HG02870 (cell line): ENCODE measurements around the gene SLC1A3.

ENCODE experiments used
- ATAC-seq: cut with Tn5 transposase; IDR thresholded peaks from one replicate; pipeline ENCODE4 v1.9.1; 2021; ENCODE audit warnings: mild to moderate bottlenecking, moderate library complexity; ENCODE audit not compliant: unreplicated experiment

Gene SLC1A3

DNA sequence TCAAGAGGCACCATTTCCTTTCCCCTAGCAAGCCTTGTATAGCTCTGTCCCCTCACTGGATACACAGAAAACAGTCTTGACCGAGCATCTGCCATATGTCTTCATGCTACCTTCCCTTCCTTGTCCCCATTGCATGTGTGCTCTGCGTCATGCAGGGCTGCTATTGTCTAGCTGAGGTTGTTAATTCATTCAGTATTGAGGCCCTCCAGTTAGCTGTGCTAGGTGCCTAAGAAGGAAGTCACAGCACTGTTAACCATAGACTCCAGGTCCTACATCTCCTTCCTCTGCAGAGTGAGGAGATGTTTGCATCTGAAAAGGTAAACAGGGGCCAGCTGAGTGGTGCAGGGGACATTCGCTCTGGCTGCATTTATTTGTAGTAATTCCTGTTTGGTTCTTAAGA is 48.2 kb downstream of the SLC1A3 start:
- no peak for ATAC-seq

DNA sequence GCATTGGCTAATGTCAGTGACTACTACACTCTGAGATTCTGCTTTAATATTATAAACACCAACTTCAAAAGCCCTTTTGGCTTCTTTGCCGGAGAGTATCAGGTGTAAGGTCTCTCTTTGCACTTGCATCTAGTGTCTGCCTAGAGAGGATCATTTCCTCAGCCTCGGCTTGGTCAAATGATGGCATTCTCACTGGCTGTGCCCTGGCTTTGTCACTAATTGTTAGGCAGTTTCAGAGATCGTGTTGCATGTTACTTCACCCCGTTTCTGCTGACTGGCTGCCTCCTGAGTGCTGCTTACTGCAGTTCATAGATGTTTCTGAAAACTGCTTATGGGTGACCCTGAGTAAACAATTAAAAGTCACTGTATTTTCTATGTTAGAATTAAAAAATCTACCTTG is 48.8 kb downstream of the SLC1A3 start:
- ATAC-seq: no peak

- ATAC-seq: no peak
Measured at GRCh38 chr5:36656556-36656955, 50.1 kb downstream of the SLC1A3 start.

- no peak for ATAC-seq
Measured at GRCh38 chr5:36657563-36657995, 51.2 kb downstream of the SLC1A3 start.

- ATAC-seq: no peak
Measured at GRCh38 chr5:36658038-36658756, 51.8 kb downstream of the SLC1A3 start.

GRCh38 chr5:36659411-36659810 is 53.0 kb downstream of the SLC1A3 start:
- ATAC-seq: no peak

DNA sequence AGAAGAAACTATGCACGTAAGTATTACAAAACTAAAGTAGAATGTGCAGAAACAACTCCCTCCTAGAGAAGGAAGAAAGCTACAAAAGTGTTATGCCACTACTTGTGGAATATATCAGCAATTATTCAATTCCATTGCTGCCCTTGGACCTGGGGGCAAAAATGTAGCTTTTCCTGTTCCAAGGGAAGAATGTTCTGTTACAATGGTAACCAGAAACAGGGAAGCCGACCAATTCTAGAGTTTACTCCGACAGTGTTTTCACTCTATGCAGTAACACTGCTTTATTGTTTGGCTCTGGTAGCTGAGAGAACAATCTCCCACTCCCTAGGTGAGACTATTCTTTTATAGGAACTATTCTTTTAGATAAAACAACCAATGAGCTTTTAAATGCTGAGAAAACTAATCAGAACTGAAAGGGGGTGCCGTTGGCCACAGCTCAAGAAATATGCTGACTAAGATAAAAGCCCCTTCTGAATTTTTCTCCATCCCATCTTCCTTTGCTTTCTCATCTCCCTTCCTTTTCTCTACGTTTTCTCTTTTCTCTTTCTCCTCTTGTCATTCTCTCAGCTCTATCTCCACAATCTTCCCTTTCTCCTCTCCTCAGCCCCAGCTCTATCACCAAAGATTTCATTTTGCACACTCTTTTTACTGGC is 54.1 kb downstream of the SLC1A3 start:
- ATAC-seq: no peak

GRCh38 chr5:36661456-36662220 is 55.2 kb downstream of the SLC1A3 start:
- no peak for ATAC-seq

GRCh38 chr5:36662291-36662851 is 56.0 kb downstream of the SLC1A3 start:
- ATAC-seq: no peak

DNA sequence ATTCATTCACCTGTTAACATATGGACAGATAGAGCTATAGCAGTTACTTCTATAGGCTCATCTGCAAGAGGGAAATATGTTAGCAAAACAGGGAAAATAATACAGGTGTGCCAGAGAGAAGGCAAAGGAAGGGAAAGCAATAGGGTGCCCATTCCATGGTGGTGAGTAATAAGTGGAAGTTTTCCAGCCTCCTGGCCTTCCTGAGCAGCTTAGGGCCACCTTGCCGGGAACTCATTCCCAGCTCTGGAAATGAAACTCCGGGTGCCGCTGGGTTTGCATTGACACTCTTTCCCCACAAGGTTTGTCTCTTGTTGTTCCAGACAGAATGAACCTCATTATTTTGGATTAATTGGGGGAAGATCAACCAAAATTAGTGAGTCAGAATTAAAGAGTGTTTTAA is 58.4 kb downstream of the SLC1A3 start:
- no peak for ATAC-seq

GRCh38 chr5:36665628-36666027 is 59.2 kb downstream of the SLC1A3 start:
- ATAC-seq: no peak

GRCh38 chr5:36666274-36666673 is 59.9 kb downstream of the SLC1A3 start:
- no peak for ATAC-seq

DNA sequence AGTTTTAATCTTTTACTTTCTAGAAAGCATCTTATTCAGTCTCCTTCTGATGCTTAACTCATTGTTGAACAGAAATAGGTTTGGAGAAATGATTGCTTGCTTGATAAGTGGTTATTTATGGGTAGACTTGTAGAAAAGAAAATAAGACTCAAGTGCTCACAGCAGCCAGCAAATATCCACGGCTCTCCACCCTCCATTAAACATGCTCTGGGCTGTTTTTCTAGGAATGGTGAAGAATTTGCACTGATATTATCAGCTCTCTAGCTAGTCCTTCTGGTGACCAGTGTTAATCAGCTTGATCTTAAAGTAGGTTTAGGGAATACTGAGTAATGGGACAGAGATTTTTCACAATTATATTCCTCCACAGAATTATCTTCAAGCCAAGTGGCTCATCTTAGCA is 60.6 kb downstream of the SLC1A3 start:
- ATAC-seq: no peak

DNA sequence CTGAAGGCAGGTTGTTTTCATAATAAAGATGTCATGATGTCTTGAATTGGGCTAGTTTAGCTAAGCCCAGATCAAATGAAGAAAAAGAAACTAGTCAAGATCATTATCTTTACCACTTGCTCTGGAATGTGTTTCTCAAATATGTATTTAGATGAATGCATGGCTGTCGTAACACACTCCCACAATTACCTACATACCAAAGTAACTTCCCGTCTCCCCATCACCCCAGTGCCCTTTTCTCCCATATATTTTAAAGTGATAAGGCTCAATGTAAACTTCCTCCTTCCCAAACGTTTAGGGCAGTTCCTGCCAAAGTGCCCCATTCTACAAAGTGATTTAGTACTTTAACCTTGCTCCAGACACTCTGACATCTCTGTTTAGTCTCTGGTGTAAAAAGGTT is 61.4 kb downstream of the SLC1A3 start:
- no peak for ATAC-seq

DNA sequence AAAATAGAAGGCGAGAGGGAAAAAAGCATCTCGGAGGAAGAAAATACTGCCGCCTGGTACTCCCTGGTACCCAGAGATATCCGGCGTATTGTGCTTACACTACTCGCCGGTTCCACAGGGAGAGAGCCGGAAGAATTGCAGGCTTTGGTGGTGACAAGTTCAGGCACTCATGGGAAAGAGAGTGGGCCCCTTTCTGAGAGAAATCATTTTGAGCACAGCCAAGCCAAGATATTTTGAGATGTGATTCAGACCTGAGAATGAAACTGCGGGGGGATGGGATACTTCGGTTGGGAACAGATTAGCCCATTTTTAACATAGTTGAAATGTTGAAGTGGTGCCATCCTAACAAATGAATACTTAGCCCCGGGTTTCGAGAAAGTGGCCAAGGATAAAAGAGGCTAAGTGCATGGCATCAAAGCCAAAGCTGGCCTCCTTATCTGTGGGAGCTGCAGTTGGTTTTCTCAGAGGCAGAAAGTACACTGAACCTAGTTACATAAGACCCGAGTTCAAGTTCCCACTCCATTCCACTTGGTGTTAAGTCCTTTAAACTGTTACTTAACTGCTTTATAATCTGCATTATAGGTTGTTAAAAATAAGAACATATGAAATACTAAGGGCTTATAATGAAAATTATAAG is 62.7 kb downstream of the SLC1A3 start:
- no peak for ATAC-seq

GRCh38 chr5:36670548-36670947 is 64.1 kb downstream of the SLC1A3 start:
- ATAC-seq: no peak

- ATAC-seq: no peak
Measured at GRCh38 chr5:36675282-36675681, 68.9 kb downstream of the SLC1A3 start.

DNA sequence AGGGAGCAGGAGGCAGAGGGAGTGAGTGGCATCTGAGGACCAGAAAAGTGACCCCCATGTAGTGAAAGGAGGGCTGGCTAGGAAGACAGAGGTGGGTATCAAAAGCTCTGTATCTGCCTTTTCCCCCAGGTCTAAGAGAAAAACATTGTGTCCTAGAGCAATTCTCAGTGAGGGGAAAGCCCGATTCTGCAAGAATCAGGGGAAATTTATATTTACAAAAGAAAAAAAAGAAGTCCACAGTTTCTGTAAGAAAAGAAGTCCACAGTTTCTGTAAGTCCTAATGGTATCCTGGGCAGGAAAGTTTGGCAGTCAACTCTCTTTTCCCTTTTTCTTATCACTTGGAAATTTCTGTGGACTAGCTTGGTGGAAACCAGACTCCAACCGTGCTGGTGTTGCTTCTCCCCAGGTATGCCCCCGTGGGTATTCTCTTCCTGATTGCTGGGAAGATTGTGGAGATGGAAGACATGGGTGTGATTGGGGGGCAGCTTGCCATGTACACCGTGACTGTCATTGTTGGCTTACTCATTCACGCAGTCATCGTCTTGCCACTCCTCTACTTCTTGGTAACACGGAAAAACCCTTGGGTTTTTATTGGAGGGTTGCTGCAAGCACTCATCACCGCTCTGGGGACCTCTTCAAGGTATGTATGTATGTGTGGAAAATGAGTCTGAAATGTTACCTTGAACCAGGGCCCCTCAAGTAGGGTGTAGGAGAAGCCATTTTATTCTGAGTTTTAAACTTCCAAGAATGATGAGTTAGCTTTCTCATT is 73.0 kb downstream of the SLC1A3 start:
- no peak for ATAC-seq

DNA sequence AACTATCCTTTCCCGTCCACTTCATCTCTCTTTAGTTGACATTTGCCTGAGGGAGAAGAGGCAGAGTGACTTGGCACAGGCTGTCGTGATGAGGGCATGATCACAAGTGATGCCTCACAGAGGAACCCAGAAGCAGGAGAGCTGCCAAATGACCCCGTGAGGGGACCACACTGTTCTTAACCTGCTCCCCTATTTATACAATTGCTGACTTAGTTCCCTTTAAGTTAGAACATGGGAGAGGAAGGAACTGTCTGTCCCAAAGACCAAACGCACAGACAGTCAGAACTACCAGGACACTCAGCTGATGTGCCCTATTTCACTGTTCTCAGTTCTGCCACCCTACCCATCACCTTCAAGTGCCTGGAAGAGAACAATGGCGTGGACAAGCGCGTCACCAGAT is 73.7 kb downstream of the SLC1A3 start:
- ATAC-seq: no peak

DNA sequence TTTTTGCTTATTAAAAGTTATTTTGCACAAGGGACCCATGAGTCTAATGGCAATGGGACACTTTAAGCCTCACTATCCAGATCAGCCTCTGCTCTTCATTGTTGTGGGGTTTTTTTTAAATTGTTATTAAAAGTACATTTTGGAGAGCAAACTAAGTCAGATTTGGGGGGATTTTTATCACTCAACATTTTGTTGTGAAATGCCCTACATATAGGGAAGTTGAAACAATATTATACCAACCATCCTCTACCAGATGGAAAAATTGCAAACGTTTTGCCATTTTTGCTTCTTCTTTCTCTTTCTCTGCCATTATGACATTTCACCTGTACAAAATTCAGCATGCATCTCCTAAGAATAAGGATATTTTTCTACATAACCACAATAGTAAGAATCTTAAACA is 75.3 kb downstream of the SLC1A3 start:
- ATAC-seq: no peak
